CD4-positive, alpha-beta T cell treated with Interleukin-6 at 100 ng/mL for 8 hours (primary cell): ENCODE measurements around the gene RNF208.

ENCODE experiments used
- DNase-seq: peaks from one replicate; pipeline ENCODE4 v3.0.0-alpha.2; 2020; ENCODE audit warnings: mixed read lengths, low spot score

RNF208 gene

DNA sequence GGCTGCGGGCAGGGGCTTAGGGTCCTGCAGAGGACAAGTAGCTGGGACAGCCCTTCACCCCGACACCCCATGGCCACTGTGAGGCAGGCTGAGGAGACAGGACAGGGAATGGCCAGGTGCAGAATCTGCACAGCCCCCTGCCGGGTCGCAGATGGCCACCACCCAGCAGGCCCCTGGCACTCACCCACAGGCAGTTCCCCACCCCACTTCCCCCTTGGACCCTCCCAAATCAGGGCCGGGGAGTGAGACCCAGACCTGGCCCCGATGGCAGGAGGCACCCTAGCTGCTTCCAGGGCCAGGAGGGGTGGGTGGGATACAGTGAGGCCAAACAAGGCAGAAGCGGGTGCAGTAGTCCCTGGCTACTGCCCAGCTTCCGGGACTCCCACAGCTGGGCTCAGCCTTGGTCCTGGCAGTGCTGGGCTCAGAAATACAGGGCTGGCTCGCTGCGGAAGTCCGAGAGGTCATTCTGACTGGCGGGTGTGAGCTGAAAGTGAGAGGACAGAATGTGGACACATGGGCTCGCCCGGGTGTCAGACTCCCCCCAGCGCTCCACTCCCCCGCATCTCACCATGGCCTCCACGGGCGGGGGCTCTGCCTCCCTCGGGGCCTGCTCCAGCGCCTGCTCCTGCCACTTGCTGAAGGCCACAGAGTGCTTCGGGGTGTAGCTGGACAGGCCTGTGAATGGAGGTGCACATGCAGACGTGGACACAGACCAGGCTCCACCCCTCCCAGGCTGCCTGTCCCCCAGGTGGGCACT is 30.2 kb downstream of the RNF208 start:
- DNase-seq, result no peak

DNA sequence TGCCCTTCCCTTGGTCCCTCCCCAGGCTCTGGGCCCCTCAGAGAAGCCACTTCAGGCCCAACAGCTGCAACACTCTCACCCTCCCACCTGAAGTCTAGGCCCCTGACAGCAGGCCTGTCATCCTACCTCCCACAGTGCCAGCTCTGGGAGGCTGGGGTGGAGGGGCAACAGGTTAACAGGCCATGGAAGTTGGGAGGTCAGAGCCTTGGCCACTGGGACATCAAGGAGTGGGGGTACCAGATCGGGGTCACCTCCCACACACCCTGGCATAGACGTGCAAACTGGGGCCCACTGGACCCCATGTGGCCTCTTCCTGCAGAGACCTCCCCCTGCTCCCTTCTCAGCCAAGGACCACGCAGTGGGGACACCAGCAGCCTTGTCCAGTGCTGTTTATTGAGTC is 30.8 kb downstream of the RNF208 start:
- no peak for DNase-seq

GRCh38 chr9:137190315-137190856 is 31.7 kb downstream of the RNF208 start:
- DNase-seq, result no peak

- no peak for DNase-seq
Observed at GRCh38 chr9:137189297-137190295, 32.4 kb downstream of the RNF208 start.

- DNase-seq, result peak; percentile 88
Observed at GRCh38 chr9:137188490-137189296, 33.3 kb downstream of the RNF208 start, which contains the start of the genes ANAPC2 and SSNA1. Gene ANAPC2 (minus strand): TSS chr9:137188560. CDS start chr9:137188532, 28 bp downstream. Gene SSNA1 (plus strand): TSS chr9:137188676. CDS start chr9:137188727, 51 bp downstream.

- DNase-seq, result no peak
Observed at GRCh38 chr9:137188086-137188489, 34.0 kb downstream of the RNF208 start.

GRCh38 chr9:137187386-137187785 is 34.7 kb downstream of the RNF208 start:
- DNase-seq, result no peak

- no peak for DNase-seq
Observed at GRCh38 chr9:137186385-137186784, 35.7 kb downstream of the RNF208 start.

DNA sequence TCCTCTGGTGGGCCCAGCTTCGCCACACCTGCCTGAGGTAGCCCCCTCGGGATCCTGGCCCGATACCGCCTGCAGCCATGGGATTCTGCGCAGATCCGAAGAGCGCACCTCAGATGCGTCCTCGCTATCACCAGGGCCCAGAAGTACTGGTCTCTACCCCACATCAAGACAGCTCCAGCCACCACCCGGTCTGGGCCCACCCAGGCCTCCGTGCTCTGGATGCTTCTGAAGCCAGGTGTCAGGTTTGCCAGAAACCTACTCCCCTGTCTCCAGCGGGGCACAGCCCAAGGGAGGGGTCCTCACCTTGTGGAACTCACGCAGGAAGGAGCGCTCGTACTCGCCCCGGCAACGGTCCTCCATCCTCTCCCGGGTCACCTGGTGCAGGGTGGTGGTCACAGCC is 36.1 kb downstream of the RNF208 start:
- no peak for DNase-seq

DNA sequence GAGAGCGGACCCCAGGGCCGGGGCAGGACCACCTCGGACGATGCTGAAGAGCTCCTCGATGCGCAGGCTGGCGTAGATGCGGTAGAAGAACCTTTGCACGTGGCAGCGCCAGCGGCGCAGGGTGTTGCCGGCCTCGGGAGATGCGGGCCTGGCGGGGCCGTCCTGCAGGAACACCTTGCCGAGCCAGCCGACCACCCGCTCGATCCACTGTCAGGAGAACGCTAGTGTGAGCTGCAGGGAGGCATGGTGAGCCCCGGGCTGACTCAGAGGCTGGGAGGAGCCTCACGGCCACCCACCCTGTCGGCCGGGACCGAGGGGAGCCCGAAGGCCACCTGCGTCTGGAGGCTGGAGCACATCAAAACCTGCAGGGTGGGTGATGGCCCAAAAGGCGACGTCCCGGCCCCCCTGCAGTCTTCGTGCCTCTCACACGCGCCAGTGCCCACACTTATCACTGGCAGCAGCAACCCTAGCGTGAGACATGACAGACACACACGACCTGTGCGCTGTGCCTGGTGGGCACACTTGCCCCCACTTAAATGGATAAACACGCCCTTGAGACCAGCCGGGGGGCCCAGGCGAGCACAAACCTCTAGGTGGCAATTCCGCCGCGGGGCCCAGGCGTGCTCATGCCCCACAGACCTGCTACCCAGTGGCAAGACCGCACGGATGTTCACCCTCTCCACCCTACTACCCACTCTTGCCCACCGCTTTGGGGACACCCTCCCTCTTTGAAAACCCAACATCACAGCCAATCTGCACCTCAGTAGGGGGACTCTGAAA is 37.0 kb downstream of the RNF208 start:
- no peak for DNase-seq

DNA sequence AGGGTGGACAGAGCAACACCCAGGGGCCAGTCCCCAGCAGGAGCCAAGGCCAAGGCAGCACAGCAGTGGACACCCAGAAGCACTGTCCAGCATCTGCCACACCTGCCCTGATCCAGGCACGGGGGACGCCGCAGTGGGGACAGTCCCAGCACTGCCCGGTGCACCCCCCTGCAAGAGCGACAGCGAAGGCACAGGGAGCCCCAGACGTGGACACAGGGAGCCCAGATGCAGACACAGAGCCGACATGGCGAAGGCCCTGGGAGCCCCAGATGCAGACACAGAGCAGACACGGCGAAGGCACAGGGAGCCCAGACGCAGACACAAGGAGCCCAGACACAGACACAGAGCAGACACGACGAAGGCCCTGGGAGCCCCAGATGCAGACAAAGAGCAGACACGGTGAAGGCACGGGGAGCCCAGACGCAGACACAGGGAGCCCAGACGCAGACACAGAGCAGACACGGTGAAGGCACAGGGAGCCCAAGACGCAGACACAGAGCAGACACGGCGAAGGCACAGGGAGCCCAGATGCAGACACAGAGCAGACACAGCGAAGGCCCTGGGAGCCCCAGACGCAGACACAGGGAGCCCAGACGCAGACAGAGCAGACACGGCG is 38.0 kb downstream of the RNF208 start:
- no peak for DNase-seq

- DNase-seq, result no peak
Observed at GRCh38 chr9:137182836-137183235, 39.2 kb downstream of the RNF208 start.

- no peak for DNase-seq
Observed at GRCh38 chr9:137181680-137182079, 40.4 kb downstream of the RNF208 start.

DNA sequence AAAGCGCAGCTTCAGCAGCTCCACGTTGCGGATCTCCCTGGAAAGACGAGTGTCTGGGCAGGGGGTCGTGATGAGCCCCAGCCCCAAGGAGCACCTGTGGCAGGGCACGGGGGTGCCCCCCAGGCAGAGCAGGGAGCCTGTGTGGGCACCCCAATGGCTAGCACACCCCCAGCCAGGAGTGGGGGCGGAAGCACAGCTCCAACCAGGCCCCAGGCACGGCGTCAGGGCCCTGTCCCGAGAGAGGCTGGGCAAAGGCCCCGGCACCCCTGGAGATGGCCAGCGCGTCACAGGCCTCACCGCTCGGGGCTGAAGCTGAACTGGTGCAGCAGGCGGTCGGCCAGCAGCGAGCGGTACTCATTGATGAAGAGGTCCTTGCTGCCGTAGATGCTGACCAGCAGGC is 41.5 kb downstream of the RNF208 start:
- no peak for DNase-seq

GRCh38 chr9:137179761-137180160 is 42.3 kb downstream of the RNF208 start:
- DNase-seq, result no peak

GRCh38 chr9:137178939-137179630 is 43.0 kb downstream of the RNF208 start:
- no peak for DNase-seq

DNA sequence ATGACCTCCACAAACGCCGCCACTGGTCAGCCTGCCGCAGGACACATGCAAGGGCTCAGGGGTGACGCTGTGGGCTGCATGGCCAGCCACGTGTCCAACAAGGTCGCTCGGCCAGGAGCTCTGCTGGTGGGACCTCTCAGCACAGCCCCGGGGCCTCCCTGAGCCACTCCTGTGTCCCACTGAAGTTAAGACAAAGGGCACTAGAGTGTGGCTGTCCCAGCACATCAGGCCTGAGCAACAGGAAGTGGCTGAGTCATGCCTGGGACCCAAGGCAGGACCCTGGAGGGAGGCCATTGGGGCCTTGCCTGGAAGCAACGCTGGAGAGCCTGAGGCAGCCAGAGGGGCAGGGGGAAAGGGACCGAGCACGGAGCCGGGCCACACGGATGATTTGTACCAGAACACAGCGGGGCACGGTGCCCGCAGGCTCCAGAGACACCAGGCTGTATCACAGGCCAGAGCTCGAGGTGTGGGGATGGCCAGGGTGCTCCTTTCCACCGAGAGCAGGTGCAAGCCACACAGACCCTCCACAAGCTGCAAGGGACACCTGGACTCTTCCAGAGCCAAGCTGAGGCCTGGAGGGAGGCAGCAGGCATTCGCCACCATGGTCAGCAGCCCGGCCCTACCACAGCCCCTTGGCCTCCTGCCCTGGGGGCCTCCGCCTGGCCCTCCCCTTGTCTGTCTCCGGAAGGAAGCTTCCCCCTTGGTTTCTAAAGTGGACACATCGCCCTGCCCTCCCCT is 43.7 kb downstream of the RNF208 start:
- DNase-seq, result no peak

- DNase-seq, result no peak
Observed at GRCh38 chr9:137176302-137177182, 45.5 kb downstream of the RNF208 start.
